Activated naive CD4-positive, alpha-beta T cell treated with anti-CD3 and anti-CD28 coated beads, Interleukin-2, amount 50 U/mL, for 24 hours (primary cell): ENCODE data around the gene TENT5A.

Experiments used
- H3K27ac Mint-ChIP-seq: one replicate; pipeline ENCODE4 v1.8.0; 2021; ENCODE audit warnings: mild to moderate bottlenecking, mixed read lengths
- H3K27me3 Mint-ChIP-seq: one replicate; pipeline ENCODE4 v1.8.0; 2021; ENCODE audit warnings: mixed read lengths
- H3K36me3 Mint-ChIP-seq: one replicate; pipeline ENCODE4 v1.8.0; 2021; ENCODE audit warnings: mixed read lengths
- H3K4me1 Mint-ChIP-seq: one replicate; pipeline ENCODE4 v1.8.0; 2021; ENCODE audit warnings: mixed read lengths
- H3K4me3 Mint-ChIP-seq: one replicate; pipeline ENCODE4 v1.8.0; 2021; ENCODE audit warnings: mild to moderate bottlenecking, mixed read lengths
- H3K9me3 Mint-ChIP-seq: one replicate; pipeline ENCODE4 v1.8.0; 2021; ENCODE audit warnings: mixed read lengths

Gene TENT5A

DNA sequence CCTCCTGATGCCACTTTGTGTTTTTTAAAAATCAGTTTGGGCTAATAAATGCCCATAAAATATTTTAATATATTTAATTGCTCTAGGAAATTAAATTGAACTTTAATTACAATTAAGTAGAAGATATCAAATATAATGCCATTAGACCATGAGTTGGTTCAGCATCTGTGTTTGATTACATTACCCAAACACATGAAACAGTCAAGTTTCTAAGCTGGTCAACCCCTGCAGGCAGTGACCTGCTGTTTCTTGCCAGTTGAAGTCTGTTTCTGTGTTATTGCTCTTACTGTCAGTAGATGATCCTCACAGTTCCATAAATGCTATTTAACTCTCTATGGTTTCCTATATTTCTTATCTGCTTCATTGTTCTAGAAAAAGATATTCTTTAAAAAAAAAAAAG lies 9.7 kb upstream of the TENT5A start:
- Mint-ChIP-seq H3K4me3 (no peak overlapping the region), H3K36me3 (no peaks in the 10 kb centered on the region), H3K27me3 (peaks cover 10% of the 10 kb centered on the region), H3K4me1 (no peaks in the 10 kb centered on the region), H3K9me3 (no peaks in the 10 kb centered on the region), H3K27ac (no peak overlapping the region)

DNA sequence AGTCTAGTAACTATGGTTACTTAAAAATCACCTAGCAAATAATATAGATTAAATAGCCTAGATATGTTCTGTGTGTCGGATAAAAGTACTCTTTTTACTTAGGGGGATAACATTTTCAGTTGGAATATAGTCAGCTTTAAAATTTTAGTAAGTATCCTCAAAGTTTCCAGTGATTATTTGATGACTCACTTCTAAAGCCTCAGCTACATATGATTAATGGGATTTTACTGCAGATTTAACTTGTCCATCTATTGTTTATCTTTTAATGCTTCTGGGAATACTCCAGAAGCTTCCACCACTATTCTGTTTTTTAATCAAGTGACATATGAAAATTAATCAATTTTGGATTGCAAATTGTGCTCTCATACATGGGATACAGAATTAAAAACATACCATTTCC lies 8.7 kb upstream of the TENT5A start:
- Mint-ChIP-seq H3K27me3 (peaks cover 7% of the 10 kb centered on the region), H3K9me3 (no peaks in the 10 kb centered on the region), H3K4me1 (no peaks in the 10 kb centered on the region), H3K4me3 (no peak overlapping the region), H3K36me3 (no peaks in the 10 kb centered on the region), H3K27ac (no peak overlapping the region)

DNA sequence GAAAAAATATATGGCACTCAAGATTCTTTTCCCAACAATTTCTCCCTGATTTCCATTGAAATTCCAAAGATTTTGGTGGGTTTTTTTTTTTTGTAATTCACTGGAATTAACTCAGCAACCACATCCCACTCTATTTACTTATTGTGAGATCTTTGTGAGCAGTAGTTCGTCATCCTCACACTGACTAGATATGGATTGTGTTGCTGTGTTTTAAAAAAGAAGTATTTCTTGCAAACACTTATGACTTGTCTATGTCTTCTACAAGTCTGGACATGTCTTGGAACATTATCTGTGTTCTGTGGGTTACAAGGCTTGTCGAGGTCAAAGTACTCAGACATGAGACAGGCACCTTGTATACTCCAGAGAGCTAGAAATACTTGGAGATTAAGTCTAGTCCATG lies 7.3 kb upstream of the TENT5A start:
- H3K9me3 Mint-ChIP-seq: no peaks in the 10 kb centered on the region
- no peaks in the 10 kb centered on the region for H3K36me3 Mint-ChIP-seq
- peaks cover 5% of the 10 kb centered on the region for H3K27me3 Mint-ChIP-seq
- H3K27ac Mint-ChIP-seq: no peak overlapping the region
- no peak overlapping the region for H3K4me3 Mint-ChIP-seq
- H3K4me1 Mint-ChIP-seq: no peaks in the 10 kb centered on the region

DNA sequence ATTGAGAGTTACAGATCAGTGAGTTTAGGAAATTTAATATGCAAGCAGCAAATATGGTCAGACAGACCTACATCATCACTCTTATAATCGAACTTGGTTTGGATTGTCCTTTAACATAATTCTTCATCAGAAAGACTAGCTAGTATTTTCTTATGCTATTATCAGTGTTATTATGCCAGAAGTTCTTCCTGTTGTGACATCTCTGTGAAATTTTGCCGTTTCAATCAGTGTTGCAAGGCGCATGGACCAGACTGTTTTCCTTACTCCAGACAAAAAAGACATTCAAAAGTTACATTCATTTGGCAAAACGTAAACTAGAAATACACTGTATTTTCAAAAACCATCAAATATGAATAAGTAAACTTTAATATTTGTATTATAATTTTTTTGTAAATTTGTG lies 5.7 kb upstream of the TENT5A start:
- no peak overlapping the region for H3K4me3 Mint-ChIP-seq
- no peak overlapping the region for H3K27ac Mint-ChIP-seq
- H3K4me1 Mint-ChIP-seq: peaks cover 4% of the 10 kb centered on the region
- peaks cover 5% of the 10 kb centered on the region for H3K27me3 Mint-ChIP-seq
- no peaks in the 10 kb centered on the region for H3K9me3 Mint-ChIP-seq
- no peaks in the 10 kb centered on the region for H3K36me3 Mint-ChIP-seq

DNA sequence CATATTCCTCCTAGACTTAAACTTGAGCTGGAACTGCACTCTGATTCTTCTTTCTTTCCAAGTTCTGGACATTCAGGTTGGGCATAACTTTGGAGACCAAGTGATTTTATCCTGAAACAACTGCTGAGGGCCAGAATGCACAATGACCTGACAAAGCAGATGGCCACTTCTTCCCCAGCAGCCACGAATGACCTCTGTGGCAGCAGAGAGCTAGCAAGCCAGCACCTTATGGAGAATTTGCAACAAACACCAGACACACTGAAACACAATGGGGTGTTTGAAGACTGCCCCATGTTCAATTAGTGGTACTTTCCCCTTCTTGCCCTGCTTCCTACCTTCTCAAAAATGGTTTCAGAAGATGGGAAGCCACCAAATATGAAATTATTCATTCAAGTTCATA lies 4.2 kb upstream of the TENT5A start:
- no peaks in the 10 kb centered on the region for H3K36me3 Mint-ChIP-seq
- no peaks in the 10 kb centered on the region for H3K9me3 Mint-ChIP-seq

DNA sequence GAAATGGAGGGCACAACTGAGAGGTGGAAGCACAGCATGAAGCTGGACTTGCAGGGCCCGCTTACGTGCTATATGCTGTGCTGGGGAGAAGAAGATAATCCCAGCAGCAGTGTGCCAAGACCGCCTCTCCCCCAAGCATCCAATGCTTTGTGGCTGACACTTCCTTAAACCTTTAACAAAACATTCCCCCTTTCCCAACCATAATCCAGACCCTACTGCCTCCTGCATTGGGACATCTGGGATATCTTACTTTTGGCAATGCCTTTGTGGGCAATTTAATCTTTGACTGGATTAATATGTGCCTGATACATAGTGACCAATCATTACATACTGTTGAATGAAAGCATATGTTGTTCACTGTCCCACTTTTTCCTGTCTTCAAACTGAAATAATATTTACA lies 3.1 kb upstream of the TENT5A start:
- peaks cover 5% of the 10 kb centered on the region for H3K27me3 Mint-ChIP-seq
- H3K9me3 Mint-ChIP-seq: no peaks in the 10 kb centered on the region
- H3K4me1 Mint-ChIP-seq: peaks cover 18% of the 10 kb centered on the region
- H3K27ac Mint-ChIP-seq: no peak overlapping the region
- H3K36me3 Mint-ChIP-seq: no peaks in the 10 kb centered on the region
- H3K4me3 Mint-ChIP-seq: no peak overlapping the region

More for the DNA sequence above, 4.2 kb upstream of the TENT5A start:
- Mint-ChIP-seq H3K27ac (no peak overlapping the region), H3K4me1 (peaks cover 7% of the 10 kb centered on the region), H3K27me3 (peaks cover 5% of the 10 kb centered on the region), H3K4me3 (no peak overlapping the region)

DNA sequence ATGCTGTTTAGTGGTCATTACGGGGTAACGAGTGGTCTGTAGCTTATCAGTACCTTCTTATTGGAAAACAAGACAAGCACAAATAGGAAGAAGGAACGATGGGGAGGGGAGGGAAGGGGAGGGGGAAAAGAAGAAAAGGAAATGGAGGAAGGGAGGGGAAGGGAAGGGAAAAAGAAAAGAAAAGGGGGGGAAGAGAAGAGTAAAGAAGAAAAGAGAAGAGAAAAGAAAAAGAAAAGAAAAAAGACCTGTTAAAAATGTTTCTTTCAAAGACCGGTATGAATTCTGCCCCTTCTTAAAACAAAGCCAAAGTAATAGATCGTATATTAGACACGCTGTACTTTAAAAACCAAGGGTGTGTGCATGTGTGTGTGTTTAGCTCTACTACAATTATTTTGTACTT lies 2.4 kb upstream of the TENT5A start:
- Mint-ChIP-seq H3K36me3 (peaks cover 2% of the 10 kb centered on the region), H3K27me3 (peaks cover 5% of the 10 kb centered on the region), H3K27ac (no peak overlapping the region), H3K4me3 (no peak overlapping the region), H3K4me1 (peaks cover 25% of the 10 kb centered on the region), H3K9me3 (no peaks in the 10 kb centered on the region)

DNA sequence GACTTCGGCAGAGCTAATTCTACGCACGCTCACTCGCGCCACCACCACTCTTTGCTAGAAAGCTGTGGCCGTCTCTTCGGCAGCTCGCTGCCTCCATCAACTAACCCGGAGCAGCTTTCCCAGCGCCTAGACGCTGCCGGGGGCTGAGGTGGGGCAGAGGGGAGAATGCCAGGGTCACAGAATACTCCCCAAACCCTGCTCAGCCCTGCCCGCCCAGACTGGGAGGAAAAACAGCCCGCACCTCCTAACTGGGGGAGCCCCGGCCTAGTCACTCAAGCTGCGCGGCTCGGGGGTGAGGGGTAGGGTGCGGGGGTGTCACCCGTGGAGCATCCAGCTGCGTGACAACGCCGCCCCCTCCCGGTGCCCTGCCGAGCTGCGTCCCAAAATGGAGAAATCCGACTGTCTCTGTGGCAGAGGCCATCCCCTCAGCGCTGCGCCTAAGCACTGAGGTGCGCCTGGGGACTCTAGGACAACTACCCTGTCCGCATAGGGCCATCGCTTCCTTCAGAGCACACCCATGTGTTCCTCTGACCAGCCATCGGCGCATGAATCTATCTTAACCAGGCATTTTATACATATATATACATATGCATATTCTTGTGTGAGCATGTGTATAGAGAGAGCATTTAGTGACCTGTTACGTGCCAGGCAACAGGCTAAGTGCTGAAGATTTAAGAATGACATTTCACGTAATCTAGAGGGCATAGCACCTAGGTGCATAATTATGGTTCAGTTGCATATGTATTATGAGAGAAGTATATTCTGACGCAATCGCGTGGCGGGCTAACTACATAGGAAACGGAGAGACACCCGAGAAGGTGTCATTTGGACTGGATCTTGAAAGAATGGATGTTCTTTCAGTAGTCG lies 1.5 kb upstream of the TENT5A start:
- Mint-ChIP-seq H3K4me3 (peak overlapping the region; percentile 92), H3K4me1 (peaks cover 34% of the 10 kb centered on the region), H3K36me3 (peaks cover 4% of the 10 kb centered on the region), H3K27ac (peak overlapping the region; percentile 80), H3K27me3 (peaks cover 2% of the 10 kb centered on the region), H3K9me3 (no peaks in the 10 kb centered on the region)

DNA sequence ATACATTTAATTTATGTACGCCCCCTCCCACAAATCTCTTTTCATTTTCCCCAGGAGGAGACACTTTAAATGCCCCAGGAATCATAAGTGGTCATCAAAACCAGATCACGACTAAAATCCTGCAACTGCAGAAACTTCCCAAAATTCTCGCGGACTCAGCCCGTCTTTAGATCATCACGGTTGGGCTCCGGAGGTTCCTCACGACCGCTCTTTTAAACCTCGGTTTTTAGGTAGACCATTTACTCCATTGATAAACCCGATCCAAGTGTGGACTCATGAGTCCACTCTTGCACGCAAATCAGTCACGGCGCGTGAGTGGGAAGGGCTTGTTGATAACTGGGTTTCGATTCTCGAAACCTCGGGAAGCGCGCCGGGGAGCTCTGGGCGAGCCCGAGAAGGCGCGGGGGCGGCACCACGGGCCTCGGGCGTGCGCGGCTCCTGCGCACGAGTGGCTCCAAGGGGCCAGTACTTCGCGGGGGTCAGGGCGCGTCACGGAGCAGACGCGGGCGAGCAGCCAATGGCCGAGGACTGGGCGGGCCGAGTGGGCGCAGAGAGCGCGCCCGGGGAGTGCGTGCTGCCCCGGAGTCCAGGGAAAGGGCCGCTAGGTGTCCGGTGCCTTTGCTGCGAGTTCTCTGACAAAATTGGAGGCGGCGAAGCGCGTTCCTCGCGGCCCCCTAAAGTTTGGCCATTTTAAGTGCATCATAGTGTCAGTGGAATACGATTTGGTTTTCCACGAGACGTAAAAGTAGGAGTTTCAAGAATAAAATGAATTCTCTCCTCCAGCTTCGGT lies 635 bp upstream of the TENT5A start:
- Mint-ChIP-seq H3K9me3 (no peaks in the 10 kb centered on the region), H3K4me1 (peaks cover 42% of the 10 kb centered on the region), H3K27me3 (peaks cover 2% of the 10 kb centered on the region), H3K36me3 (peaks cover 4% of the 10 kb centered on the region), H3K27ac (peak overlapping the region; percentile 97), H3K4me3 (peak overlapping the region; percentile 92)

DNA sequence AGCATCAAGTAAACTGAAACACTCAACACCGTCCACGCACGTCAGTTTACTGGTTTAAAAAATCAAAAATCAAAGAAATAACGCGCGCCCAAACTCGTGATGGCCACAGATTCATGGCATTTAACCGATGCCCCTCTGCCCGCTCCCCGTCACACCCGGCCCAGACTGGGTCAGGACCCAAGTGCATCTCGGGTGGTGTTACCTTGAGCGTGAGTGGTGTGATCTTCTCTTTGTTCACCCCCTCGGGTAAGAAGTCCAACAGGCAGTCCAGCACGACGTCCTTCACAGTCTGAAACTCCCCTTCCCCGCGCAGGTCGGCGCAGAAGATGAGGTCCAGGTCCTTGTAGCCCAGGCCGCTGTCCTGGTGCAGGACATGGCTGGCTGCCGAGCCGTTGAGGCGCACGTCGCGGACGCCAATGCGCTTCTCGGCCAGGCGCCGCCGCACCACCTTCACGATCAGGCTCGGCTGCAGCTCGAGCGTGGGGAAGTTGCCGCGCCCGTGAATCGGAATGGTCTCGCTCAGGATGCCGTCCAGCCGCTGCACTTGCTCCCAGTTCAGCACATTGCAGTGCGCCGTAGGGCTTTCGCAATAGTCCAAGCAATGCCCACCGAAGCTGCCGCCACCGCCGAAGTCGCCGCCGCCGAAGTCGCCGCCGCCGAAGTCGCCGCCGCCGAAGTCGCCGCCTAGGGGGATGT lies 945 bp downstream of the TENT5A start:
- H3K27me3 Mint-ChIP-seq: no peaks in the 10 kb centered on the region
- H3K4me1 Mint-ChIP-seq: peaks cover 47% of the 10 kb centered on the region
- H3K27ac Mint-ChIP-seq: peak overlapping the region; percentile 96
- peaks cover 6% of the 10 kb centered on the region for H3K36me3 Mint-ChIP-seq
- no peaks in the 10 kb centered on the region for H3K9me3 Mint-ChIP-seq
- H3K4me3 Mint-ChIP-seq: peak overlapping the region; percentile 92

DNA sequence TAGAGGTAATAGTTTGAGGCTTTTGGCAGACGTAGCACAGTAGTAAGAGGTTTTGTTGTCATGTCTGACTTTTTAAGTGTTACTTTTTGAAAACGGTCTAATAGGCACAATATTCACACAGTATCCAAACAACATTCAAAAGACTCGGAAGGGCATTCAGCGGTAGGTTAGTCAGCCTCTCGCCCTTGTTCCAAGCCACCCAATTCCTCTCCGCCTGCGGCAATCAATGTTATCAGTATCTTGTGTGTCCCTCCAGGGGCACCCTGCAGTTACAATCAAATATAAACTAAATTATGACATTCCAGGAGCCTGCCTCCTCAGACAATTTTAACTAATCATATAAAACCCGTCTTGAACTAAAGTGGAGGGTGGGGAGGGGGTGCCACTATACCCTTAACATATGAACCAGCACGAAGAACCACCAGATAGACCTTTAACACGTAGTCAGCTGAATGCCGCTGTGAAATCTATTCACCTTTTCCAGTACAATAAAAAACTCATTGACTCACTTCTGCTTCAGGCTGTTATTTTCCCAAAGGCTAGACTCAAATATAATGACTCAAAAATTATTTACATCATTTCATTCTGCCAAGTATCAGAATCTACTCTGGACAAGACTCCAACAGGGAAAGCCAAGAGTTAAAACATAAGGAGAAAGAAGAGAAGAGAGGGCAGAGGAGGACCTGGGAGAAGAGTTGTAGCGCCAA lies 1.6 kb downstream of the TENT5A start:
- Mint-ChIP-seq H3K4me1 (peaks cover 47% of the 10 kb centered on the region), H3K27ac (peak overlapping the region; percentile 96), H3K4me3 (peak overlapping the region; percentile 92), H3K9me3 (no peaks in the 10 kb centered on the region), H3K36me3 (peaks cover 6% of the 10 kb centered on the region), H3K27me3 (no peaks in the 10 kb centered on the region)

DNA sequence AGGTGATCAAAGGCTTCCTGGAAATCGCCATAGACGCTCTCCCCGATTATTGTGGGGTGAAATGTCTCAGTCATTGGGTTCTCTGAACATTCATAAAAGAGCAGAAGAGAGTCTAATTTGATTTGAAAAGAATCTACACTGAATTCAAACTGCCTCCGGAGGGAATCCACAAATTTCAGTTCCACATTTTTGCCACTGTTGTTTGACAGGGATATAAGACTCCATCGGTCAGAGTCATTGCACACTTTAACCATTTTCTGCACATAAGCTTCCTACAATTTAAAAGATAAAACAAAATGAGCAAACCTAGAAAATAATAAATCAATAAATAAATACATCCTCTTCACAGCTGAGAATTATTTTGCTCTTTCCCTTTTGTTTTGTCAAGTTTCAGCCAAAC lies 2.3 kb downstream of the TENT5A start:
- H3K27me3 Mint-ChIP-seq: no peaks in the 10 kb centered on the region
- H3K36me3 Mint-ChIP-seq: peaks cover 6% of the 10 kb centered on the region
- peaks cover 51% of the 10 kb centered on the region for H3K4me1 Mint-ChIP-seq
- H3K9me3 Mint-ChIP-seq: no peaks in the 10 kb centered on the region
- H3K27ac Mint-ChIP-seq: no peak overlapping the region
- H3K4me3 Mint-ChIP-seq: peak overlapping the region; percentile 92

DNA sequence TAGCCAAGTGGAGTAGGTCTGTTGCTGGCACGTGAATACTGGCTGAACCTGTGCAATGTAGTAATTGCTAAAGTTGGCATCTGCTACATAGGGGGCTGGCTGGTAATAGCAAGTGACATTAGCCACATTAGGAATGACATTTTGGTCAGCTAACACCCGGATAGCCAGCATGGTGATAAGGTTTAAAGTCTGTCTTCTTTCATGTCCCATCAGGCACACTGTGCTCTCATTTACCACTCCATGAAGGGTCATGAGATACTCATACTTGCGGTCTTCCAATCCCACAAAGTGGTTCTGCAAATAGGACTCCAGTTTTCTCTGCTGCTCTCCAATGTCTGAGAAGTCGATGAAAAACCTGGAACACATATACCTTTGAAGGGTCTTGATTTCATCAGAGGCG lies 2.8 kb downstream of the TENT5A start:
- Mint-ChIP-seq H3K4me1 (peaks cover 53% of the 10 kb centered on the region), H3K27ac (no peak overlapping the region), H3K4me3 (no peak overlapping the region), H3K9me3 (no peaks in the 10 kb centered on the region), H3K27me3 (no peaks in the 10 kb centered on the region), H3K36me3 (peaks cover 6% of the 10 kb centered on the region)

DNA sequence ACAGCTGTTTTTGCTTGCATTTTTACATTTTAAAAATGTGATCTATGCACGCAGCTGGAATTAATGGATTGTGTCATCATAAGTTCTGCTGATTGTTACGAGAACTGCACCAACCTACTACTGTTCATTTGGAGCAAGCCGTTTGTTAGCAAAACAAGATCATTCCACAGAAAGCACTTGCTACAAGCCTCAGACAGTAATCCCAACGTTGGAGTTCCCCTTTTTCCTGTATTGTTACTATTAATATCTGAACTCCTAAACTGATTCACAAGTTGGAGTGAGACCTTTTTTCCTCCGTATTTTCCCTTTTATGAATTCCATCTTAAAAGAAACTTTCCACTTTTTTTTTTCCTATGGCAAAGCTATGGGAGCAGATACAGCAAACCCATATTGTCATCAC lies 3.5 kb downstream of the TENT5A start:
- peaks cover 55% of the 10 kb centered on the region for H3K4me1 Mint-ChIP-seq
- no peak overlapping the region for H3K4me3 Mint-ChIP-seq

DNA sequence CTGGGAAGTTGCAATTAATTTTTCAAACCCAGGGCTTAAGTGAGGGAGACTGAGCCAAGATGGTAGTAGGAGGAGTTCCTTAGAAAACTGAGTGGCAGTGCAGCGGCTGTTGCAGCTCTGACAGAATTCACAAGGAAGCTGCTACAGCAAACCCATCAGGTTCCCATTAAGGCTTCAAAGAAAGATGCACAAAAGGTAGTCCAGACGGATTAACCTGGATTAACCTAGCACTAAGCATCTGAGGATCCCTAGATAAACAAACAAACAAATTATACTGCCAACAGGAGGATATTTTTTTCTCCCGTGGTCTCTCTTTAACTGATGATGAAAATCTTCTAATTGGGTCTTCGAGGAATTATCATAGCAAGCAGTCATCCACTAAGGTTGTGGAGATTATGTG lies 5.2 kb downstream of the TENT5A start:
- H3K27ac Mint-ChIP-seq: no peak overlapping the region
- H3K36me3 Mint-ChIP-seq: peaks cover 6% of the 10 kb centered on the region
- H3K4me1 Mint-ChIP-seq: peaks cover 50% of the 10 kb centered on the region
- H3K4me3 Mint-ChIP-seq: no peak overlapping the region
- H3K27me3 Mint-ChIP-seq: no peaks in the 10 kb centered on the region
- H3K9me3 Mint-ChIP-seq: no peaks in the 10 kb centered on the region

More for the DNA sequence above, 3.5 kb downstream of the TENT5A start:
- H3K27ac Mint-ChIP-seq: no peak overlapping the region
- H3K36me3 Mint-ChIP-seq: peaks cover 6% of the 10 kb centered on the region
- H3K9me3 Mint-ChIP-seq: no peaks in the 10 kb centered on the region
- H3K27me3 Mint-ChIP-seq: no peaks in the 10 kb centered on the region
